ENCODE results near the gene KRT73. TPM values are rescaled to one million over a fixed set of nuclear protein-coding genes. Genes with fewer than 3 reads are reported as not detected.

KRT73 gene
- total RNA-seq, 1 donor from 2014 or later = not detected

GRCh38 chr12:52630599-52631200 lies 12.3 kb upstream of the KRT73 start:
- intact Hi-C loops (cut with micrococcal nuclease) = no loop called here
- DNase-seq (no peak), ATAC-seq (ENCODE audit: low read depth) (no peak)
- POLR2A ChIA-PET = no interaction called here
- Mint-ChIP-seq H3K9me3 (no peaks in the 10 kb centered on the region), H3K27ac (no peak overlapping the region), H3K27me3 (peaks cover 8% of the 10 kb centered on the region), H3K4me1 (no peaks in the 10 kb centered on the region), H3K4me3 (no peak overlapping the region), H3K36me3 (ENCODE audit: low read depth) (no peaks in the 10 kb centered on the region)
- CTCF ChIA-PET = no interaction called here
- no peak for TF ChIP-seq CTCF (IDR thresholded peaks at IDR 0.05)

GRCh38 chr12:52630008-52630500 lies 11.7 kb upstream of the KRT73 start:
- Mint-ChIP-seq H3K9me3 (no peaks in the 10 kb centered on the region), H3K36me3 (ENCODE audit: low read depth) (no peaks in the 10 kb centered on the region), H3K27ac (no peak overlapping the region), H3K27me3 (peaks cover 11% of the 10 kb centered on the region), H3K4me3 (no peak overlapping the region), H3K4me1 (no peaks in the 10 kb centered on the region)
- ChIA-PET POLR2A (no interaction called here), CTCF (no interaction called here)
- ATAC-seq (ENCODE audit: low read depth) (no peak), DNase-seq (no peak)
- intact Hi-C loops (cut with micrococcal nuclease) = no loop called here
- no peak for TF ChIP-seq CTCF (IDR thresholded peaks at IDR 0.05)

GRCh38 chr12:52629281-52630007 lies 11.1 kb upstream of the KRT73 start:
- ChIA-PET POLR2A (no interaction called here), CTCF (no interaction called here)
- ATAC-seq (ENCODE audit: low read depth) (no peak), DNase-seq (no peak)
- Mint-ChIP-seq H3K27me3 (peaks cover 16% of the 10 kb centered on the region), H3K4me3 (no peak overlapping the region), H3K36me3 (ENCODE audit: low read depth) (no peaks in the 10 kb centered on the region), H3K4me1 (no peaks in the 10 kb centered on the region), H3K9me3 (no peaks in the 10 kb centered on the region), H3K27ac (no peak overlapping the region)
- intact Hi-C loops (cut with micrococcal nuclease) = no loop called here
- no peak for TF ChIP-seq CTCF (IDR thresholded peaks at IDR 0.05)

GRCh38 chr12:52628841-52629240 lies 10.5 kb upstream of the KRT73 start:
- TF ChIP-seq CTCF (IDR thresholded peaks at IDR 0.05) = no peak
- Mint-ChIP-seq H3K4me3 (no peak overlapping the region), H3K4me1 (no peaks in the 10 kb centered on the region), H3K27me3 (peaks cover 19% of the 10 kb centered on the region), H3K27ac (no peak overlapping the region), H3K9me3 (peaks cover 4% of the 10 kb centered on the region), H3K36me3 (ENCODE audit: low read depth) (no peaks in the 10 kb centered on the region)
- CTCF ChIA-PET = no interaction called here
- intact Hi-C loops (cut with micrococcal nuclease) = no loop called here
- DNase-seq (no peak), ATAC-seq (ENCODE audit: low read depth) (no peak)
- POLR2A ChIA-PET = no interaction called here

- H3K27ac Mint-ChIP-seq = no peak overlapping the region
Observed at GRCh38 chr12:52628111-52628507, 9.8 kb upstream of the KRT73 start.

More at GRCh38 chr12:52628111-52628507, 9.8 kb upstream of the KRT73 start:
- H3K9me3 Mint-ChIP-seq = peaks cover 6% of the 10 kb centered on the region
- POLR2A ChIA-PET = no interaction called here
- CTCF ChIA-PET = no interaction called here
- H3K4me1 Mint-ChIP-seq = no peaks in the 10 kb centered on the region
- no peak for TF ChIP-seq CTCF (IDR thresholded peaks at IDR 0.05)
- ATAC-seq (ENCODE audit: low read depth) (no peak), DNase-seq (no peak)
- no peaks in the 10 kb centered on the region for H3K36me3 Mint-ChIP-seq (ENCODE audit: low read depth)
- H3K27me3 Mint-ChIP-seq = peaks cover 19% of the 10 kb centered on the region
- H3K4me3 Mint-ChIP-seq = no peak overlapping the region
- intact Hi-C loops (cut with micrococcal nuclease) = no loop called here

All from activated B cell treated with CpG ODN at 0.5 μM for 24 hours (primary cell).